HL-60 (cell line): ENCODE measurements around the gene MAPK10.

Experiments
- DNase-seq, 2 experiments: peaks; one replicate each; pipeline ENCODE4 v3.0.0-alpha.2; 2010 to 2020; ENCODE audit warnings: low read depth in 1 of 2, low spot score in 1 of 2
- H3K27ac ChIP-seq: fragments of 250-450 bp; sonication (Bioruptor Pico); replicated peaks from 2 replicates; pipeline ENCODE4 v1.5.1; 2020; ENCODE audit warnings: mild to moderate bottlenecking, moderate library complexity
- H3K27me3 ChIP-seq: fragments of 250-450 bp; sonication (Bioruptor Pico); 2 replicates; pipeline ENCODE4 v1.5.1; 2021; ENCODE audit warnings: mild to moderate bottlenecking, moderate library complexity; ENCODE audit not compliant: insufficient read depth, poor library complexity, severe bottlenecking
- H3K4me3 ChIP-seq: replicated peaks from 2 replicates; pipeline ENCODE4 v1.5.1; 2011; ENCODE audit warnings: mild to moderate bottlenecking, control low read depth, low read length; ENCODE audit not compliant: insufficient read depth
- CTCF ChIP-seq: IDR thresholded peaks from one replicate; pipeline ENCODE4 v1.5.1; 2011; ENCODE audit warnings: low read length, control low read depth, inconsistent platforms; ENCODE audit not compliant: insufficient read depth
- GABPA ChIP-seq: IDR thresholded peaks from 2 replicates; pipeline ENCODE4 v1.6.1; 2012; ENCODE audit warnings: low read depth
- POLR2AphosphoS5 ChIP-seq: IDR thresholded peaks from 2 replicates; pipeline ENCODE4 v1.6.1; 2012; ENCODE audit warnings: low read depth
- REST ChIP-seq: IDR thresholded peaks from 2 replicates; pipeline ENCODE4 v1.6.1; 2012; ENCODE audit warnings: low read depth; ENCODE audit not compliant: insufficient replicate concordance
- SPI1 ChIP-seq: IDR thresholded peaks from 2 replicates; pipeline ENCODE4 v1.6.1; 2012; ENCODE audit warnings: low read depth, mild to moderate bottlenecking, borderline replicate concordance

The MAPK10 gene

GRCh38 chr4:86151196-86151595 lies 208.7 kb downstream of the MAPK10 start:
- Histone ChIP-seq H3K27ac (no peak overlapping the region), H3K27me3 (no peaks in the 10 kb centered on the region), H3K4me3 (no peak overlapping the region)
- TF ChIP-seq GABPA (no peak), POLR2AphosphoS5 (no peak), SPI1 (no peak), CTCF (no peak), REST (no peak)
- DNase-seq = no peak

- TF ChIP-seq REST = no peak
- no peak for TF ChIP-seq SPI1
- no peak for TF ChIP-seq POLR2AphosphoS5
- no peak for TF ChIP-seq CTCF
- no peak for TF ChIP-seq GABPA
- H3K27me3 ChIP-seq = no peaks in the 10 kb centered on the region
- no peak overlapping the region for H3K27ac ChIP-seq
- H3K4me3 ChIP-seq = no peak overlapping the region
- no peak for DNase-seq
Observed at GRCh38 chr4:86141161-86141560, 218.7 kb downstream of the MAPK10 start.

DNA sequence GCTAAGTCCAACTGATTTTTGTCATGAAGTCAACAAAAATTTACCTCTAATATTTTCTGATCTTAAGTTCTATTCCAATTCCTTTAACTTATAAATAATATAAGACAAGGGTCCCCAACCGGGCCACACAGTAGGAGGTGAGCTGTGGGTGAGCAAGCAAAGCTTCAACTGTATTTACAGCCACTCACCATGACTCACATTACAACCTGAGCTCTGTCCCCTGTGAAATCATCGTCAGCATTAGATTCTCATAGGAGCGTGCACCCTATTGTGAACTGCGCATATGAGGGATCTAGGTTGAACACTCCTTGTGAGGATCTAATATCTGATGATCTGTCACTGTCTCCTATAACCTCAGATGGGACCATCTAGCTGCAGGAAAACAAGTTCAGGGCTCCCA lies 227.4 kb downstream of the MAPK10 start:
- TF ChIP-seq SPI1 (no peak), CTCF (no peak), REST (no peak), POLR2AphosphoS5 (no peak), GABPA (no peak)
- Histone ChIP-seq H3K27ac (no peak overlapping the region), H3K27me3 (peaks cover 2% of the 10 kb centered on the region), H3K4me3 (no peak overlapping the region)
- no peak for DNase-seq
